OCI-LY1 (cell line): ENCODE results near the gene SDK2.

ENCODE experiments used
- H2AFZ ChIP-seq: fragments of 200-600 bp; sonication (generic), shearing (Covaris generic); 2 replicates; pipeline ENCODE4 v1.6.0; 2014; ENCODE audit warnings: antibody characterized with exemption, mild to moderate bottlenecking, low read length
- H3F3A ChIP-seq: fragments of 200-600 bp; sonication (generic), shearing (Covaris generic); 2 replicates; pipeline ENCODE4 v1.6.0; 2014; ENCODE audit warnings: mild to moderate bottlenecking, antibody characterized with exemption, low read length, moderate library complexity; ENCODE audit not compliant: insufficient read depth
- H3K27ac ChIP-seq: fragments of 200-600 bp; sonication (generic); 2 replicates; pipeline ENCODE4 v1.5.1; 2014; ENCODE audit warnings: low read length, mixed run types, mild to moderate bottlenecking, low read depth; ENCODE audit not compliant: poor library complexity, severe bottlenecking
- H3K27me3 ChIP-seq: fragments of 200-600 bp; sonication (generic); 2 replicates; pipeline ENCODE4 v1.6.0; 2014; ENCODE audit warnings: antibody characterized with exemption, mild to moderate bottlenecking, low read length, moderate library complexity; ENCODE audit not compliant: insufficient read depth
- H3K36me3 ChIP-seq: fragments of 200-600 bp; sonication (generic); 2 replicates; pipeline ENCODE4 v1.6.1; 2014; ENCODE audit warnings: mild to moderate bottlenecking, antibody characterized with exemption, low read length, moderate library complexity, mixed read lengths; ENCODE audit not compliant: insufficient read depth
- H3K4me1 ChIP-seq: fragments of 200-600 bp; sonication (generic); 2 replicates; pipeline ENCODE4 v1.5.1; 2014; ENCODE audit warnings: mild to moderate bottlenecking, low read length, moderate library complexity; ENCODE audit not compliant: insufficient read depth, severe bottlenecking
- H3K4me2 ChIP-seq: fragments of 200-600 bp; sonication (generic), shearing (Covaris generic); 2 replicates; pipeline ENCODE4 v1.6.1; 2014; ENCODE audit warnings: low read length
- H3K4me3 ChIP-seq: fragments of 200-600 bp; sonication (generic); 2 replicates; pipeline ENCODE4 v1.5.1; 2014; ENCODE audit warnings: low read length, low read depth, mild to moderate bottlenecking, mixed read lengths; ENCODE audit not compliant: poor library complexity, severe bottlenecking
- H3K79me2 ChIP-seq: fragments of 200-600 bp; shearing (Covaris generic); 2 replicates; pipeline ENCODE4 v1.6.1; 2016; ENCODE audit warnings: mixed run types, low read length, mixed read lengths; ENCODE audit not compliant: insufficient read depth
- H3K9ac ChIP-seq: fragments of 200-600 bp; sonication (generic), shearing (Covaris generic); 2 replicates; pipeline ENCODE4 v1.6.1; 2014; ENCODE audit warnings: mild to moderate bottlenecking, low read length, mixed read lengths
- H3K9me2 ChIP-seq: fragments of 200-600 bp; sonication (generic), shearing (Covaris generic); 2 replicates; pipeline ENCODE4 v1.6.1; 2014; ENCODE audit warnings: low read depth, mild to moderate bottlenecking, low read length, mixed read lengths
- H3K9me3 ChIP-seq: fragments of 200-600 bp; shearing (Covaris generic); 2 replicates; pipeline ENCODE4 v1.6.1; 2014; ENCODE audit warnings: low read length, mixed read lengths
- H4K20me1 ChIP-seq: fragments of 200-600 bp; sonication (generic), shearing (Covaris generic); 2 replicates; pipeline ENCODE4 v1.6.0; 2016; ENCODE audit warnings: mild to moderate bottlenecking, low read length; ENCODE audit not compliant: insufficient read depth
- CTCF ChIP-seq: fragments of 200-600 bp; sonication (generic), shearing (Covaris generic); IDR thresholded peaks from 2 replicates; pipeline ENCODE4 v1.5.1; 2017; ENCODE audit warnings: mild to moderate bottlenecking, antibody characterized with exemption, low read length, moderate library complexity, mixed read lengths
- EZH2 ChIP-seq: fragments of 200-600 bp; sonication (generic), shearing (Covaris generic); IDR thresholded peaks from 2 replicates; pipeline ENCODE4 v1.8.0; 2017; ENCODE audit warnings: borderline replicate concordance, mixed run types, mild to moderate bottlenecking, antibody characterized with exemption, low read length, moderate library complexity, mixed read lengths

Gene SDK2

DNA sequence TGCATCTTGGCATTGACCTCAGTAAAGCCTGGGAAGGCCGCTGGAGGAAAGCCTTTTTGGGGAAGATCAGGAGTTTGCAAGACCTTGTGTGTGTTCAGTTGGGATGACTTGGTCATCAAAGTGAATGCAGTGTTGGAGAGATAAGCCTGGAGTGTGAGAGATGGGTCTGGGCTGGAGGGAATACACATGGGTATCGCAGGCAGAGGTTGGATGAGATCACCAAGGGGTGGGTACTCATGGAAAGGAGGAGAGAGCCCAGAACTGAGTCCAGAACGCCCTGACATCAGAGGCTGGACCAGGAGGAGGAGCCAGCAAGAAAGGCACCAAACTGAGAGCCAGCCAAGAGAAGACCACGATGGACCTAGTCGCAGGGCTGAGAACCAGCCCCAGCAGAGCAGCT is 35.2 kb downstream of the SDK2 start:
- H3K4me2 ChIP-seq, result no peak overlapping the region
- no peak overlapping the region for H3K27ac ChIP-seq
- no peak overlapping the region for H2AFZ ChIP-seq
- H3K36me3 ChIP-seq, result no peaks in the 10 kb centered on the region
- no peaks in the 10 kb centered on the region for H3K79me2 ChIP-seq
- H3K9me3 ChIP-seq, result no peaks in the 10 kb centered on the region
- H4K20me1 ChIP-seq, result no peaks in the 10 kb centered on the region
- H3K27me3 ChIP-seq, result no peaks in the 10 kb centered on the region
- H3F3A ChIP-seq, result no peaks in the 10 kb centered on the region
- TF ChIP-seq EZH2, result no peak
- no peak for TF ChIP-seq CTCF
- H3K4me3 ChIP-seq, result no peak overlapping the region
- H3K9ac ChIP-seq, result no peak overlapping the region
- H3K9me2 ChIP-seq, result no peaks in the 10 kb centered on the region
- H3K4me1 ChIP-seq, result no peaks in the 10 kb centered on the region

DNA sequence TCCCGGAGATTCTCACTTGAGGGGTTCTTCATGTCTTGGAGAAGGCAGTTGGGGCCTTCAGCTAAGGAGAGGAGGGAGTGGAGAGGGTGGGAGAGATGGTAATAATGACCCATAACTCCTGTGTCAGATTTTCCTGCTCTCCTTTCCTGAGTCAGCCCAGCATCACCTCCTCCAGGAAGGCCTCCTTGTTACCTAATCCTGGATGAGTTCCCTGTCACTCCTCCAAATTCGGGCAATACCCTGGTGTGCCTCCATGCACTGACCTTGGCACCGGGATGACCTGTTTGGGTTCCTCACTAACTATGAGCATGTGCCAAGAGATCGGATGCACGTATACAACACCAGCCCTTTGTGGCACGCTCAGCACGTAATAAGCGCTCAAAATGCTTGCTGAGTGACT is 38.8 kb downstream of the SDK2 start:
- H3K27me3 ChIP-seq, result no peaks in the 10 kb centered on the region
- H3K4me2 ChIP-seq, result no peak overlapping the region
- H3K79me2 ChIP-seq, result no peaks in the 10 kb centered on the region
- no peaks in the 10 kb centered on the region for H3K9me2 ChIP-seq
- H2AFZ ChIP-seq, result no peak overlapping the region
- H4K20me1 ChIP-seq, result no peaks in the 10 kb centered on the region
- no peaks in the 10 kb centered on the region for H3K9me3 ChIP-seq
- no peak overlapping the region for H3K4me3 ChIP-seq
- TF ChIP-seq EZH2, result no peak
- TF ChIP-seq CTCF, result no peak
- H3K27ac ChIP-seq, result no peak overlapping the region
- no peaks in the 10 kb centered on the region for H3K4me1 ChIP-seq
- H3K36me3 ChIP-seq, result no peaks in the 10 kb centered on the region
- no peak overlapping the region for H3K9ac ChIP-seq
- no peaks in the 10 kb centered on the region for H3F3A ChIP-seq

DNA sequence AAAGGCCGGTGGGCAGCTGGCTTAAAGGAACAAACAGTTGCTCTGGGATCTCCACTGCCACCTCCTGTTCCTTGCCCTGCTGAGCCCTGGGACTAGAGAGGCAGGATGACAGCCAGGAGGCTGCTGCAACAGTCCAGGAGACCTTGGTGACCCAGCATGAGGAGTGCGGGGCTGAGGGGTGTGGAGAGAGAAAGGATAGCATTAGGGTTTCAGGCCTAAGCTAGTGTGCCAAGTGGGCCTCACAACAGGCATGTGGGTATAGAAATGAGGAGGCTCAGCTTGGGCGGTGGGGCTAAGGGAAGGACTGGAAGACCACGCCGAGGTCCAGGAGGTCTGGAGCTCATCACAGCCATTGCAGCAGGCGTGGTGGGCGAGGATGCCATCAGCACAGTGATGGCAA is 39.8 kb downstream of the SDK2 start:
- Histone ChIP-seq H3K4me2 (no peak overlapping the region), H3K36me3 (no peaks in the 10 kb centered on the region), H3K4me3 (no peak overlapping the region), H3K9me3 (no peaks in the 10 kb centered on the region), H3K4me1 (no peaks in the 10 kb centered on the region), H3K27ac (no peak overlapping the region), H3K9me2 (no peaks in the 10 kb centered on the region), H4K20me1 (no peaks in the 10 kb centered on the region), H3K9ac (no peak overlapping the region), H3F3A (no peaks in the 10 kb centered on the region), H3K79me2 (no peaks in the 10 kb centered on the region), H2AFZ (no peak overlapping the region), H3K27me3 (no peaks in the 10 kb centered on the region)
- TF ChIP-seq EZH2 (no peak), CTCF (no peak)
